ENCODE results near the gene EPHA6. TPM values are rescaled to one million over a fixed set of nuclear protein-coding genes. Genes with fewer than 3 reads are reported as not detected.

EPHA6 gene
- polyA plus RNA-seq, 2 of the 4 experiments (the other 2 are of a cell fraction), result 0.08 TPM

- no peak for FAIRE-seq
Measured at GRCh38 chr3:97579365-97579764, 765.0 kb downstream of the EPHA6 start.

DNA sequence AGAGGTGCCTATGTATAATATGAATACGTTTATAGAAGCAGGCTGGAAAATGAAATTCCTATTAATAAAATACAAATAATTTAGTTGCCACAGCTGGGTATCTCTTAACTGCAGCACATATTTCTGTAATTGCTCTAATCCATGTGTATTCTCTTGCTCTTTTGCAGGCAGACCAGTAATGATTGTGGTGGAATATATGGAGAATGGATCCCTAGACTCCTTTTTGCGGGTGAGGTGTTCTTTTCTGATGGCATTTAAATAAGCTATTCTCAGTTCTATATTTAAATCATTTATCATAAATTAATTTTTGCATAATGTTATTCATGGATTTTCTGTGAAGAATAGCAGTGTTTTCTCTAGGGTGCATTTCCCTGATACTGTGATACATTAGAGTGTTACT is 796.2 kb downstream of the EPHA6 start:
- no peak for DNase-seq (ENCODE audit: low read depth in 1 of 2, low spot score in 1 of 2)
- CTCF ChIA-PET, result no interaction called here
- ATAC-seq, result no peak
- Histone ChIP-seq H3K4me1 (no peaks in the 10 kb centered on the region), H3K27ac (no peak overlapping the region), H3K9me3 (no peaks in the 10 kb centered on the region), H3K4me2 (no peak overlapping the region), H3K4me3 (no peak overlapping the region)
- TF ChIP-seq EHMT2 (IDR thresholded peaks at IDR 0.05; ENCODE audit: low read depth) (no peak), HOXA7 (CRISPR knock-in tag; IDR thresholded peaks at IDR 0.05) (no peak), TFCP2L1 (CRISPR knock-in tag; IDR thresholded peaks at IDR 0.05) (no peak), FOSB (CRISPR knock-in tag; IDR thresholded peaks at IDR 0.05) (no peak), HMGXB4 (CRISPR knock-in tag; IDR thresholded peaks at IDR 0.05; ENCODE audit: borderline replicate concordance) (no peak), GATA3 (IDR thresholded peaks at IDR 0.05; ENCODE audit: borderline replicate concordance) (no peak), EP300 (IDR thresholded peaks at IDR 0.05) (no peak), TP53 (CRISPR knock-in tag; IDR thresholded peaks at IDR 0.05) (no peak), JUNB (IDR thresholded peaks at IDR 0.05) (no peak), ZFP36 (IDR thresholded peaks at IDR 0.05; ENCODE audit: borderline replicate concordance, partially characterized antibody) (no peak), SREBF2 (IDR thresholded peaks at IDR 0.05) (no peak), BHLHE40 (IDR thresholded peaks at IDR 0.05; ENCODE audit: low read depth, low read length) (no peak), MAFK (IDR thresholded peaks at IDR 0.05; ENCODE audit: partially characterized antibody) (no peak), RARB (CRISPR knock-in tag; IDR thresholded peaks at IDR 0.05) (no peak), CHD2 (IDR thresholded peaks at IDR 0.05; ENCODE audit: low read length, partially characterized antibody) (no peak), PHF8 (IDR thresholded peaks at IDR 0.05; ENCODE audit: borderline replicate concordance, low read depth) (no peak)
- TF ChIP-seq, protein P1, sequence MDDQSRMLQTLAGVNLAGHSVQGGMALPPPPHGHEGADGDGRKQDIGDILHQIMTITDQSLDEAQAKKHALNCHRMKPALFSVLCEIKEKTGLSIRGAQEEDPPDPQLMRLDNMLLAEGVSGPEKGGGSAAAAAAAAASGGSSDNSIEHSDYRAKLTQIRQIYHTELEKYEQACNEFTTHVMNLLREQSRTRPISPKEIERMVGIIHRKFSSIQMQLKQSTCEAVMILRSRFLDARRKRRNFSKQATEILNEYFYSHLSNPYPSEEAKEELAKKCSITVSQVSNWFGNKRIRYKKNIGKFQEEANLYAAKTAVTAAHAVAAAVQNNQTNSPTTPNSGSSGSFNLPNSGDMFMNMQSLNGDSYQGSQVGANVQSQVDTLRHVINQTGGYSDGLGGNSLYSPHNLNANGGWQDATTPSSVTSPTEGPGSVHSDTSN (IDR thresholded peaks at IDR 0.05), result no peak
- no peak for FAIRE-seq
- POLR2A ChIA-PET, result no interaction called here
- 1% methylated on average over 2 of the region's 2 CpGs for WGBS (ENCODE audit: missing lambda C conversion rate)

More at GRCh38 chr3:97579365-97579764, 765.0 kb downstream of the EPHA6 start:
- ChIA-PET POLR2A (no interaction called here), CTCF (no interaction called here)
- DNase-seq (ENCODE audit: low read depth in 1 of 2, low spot score in 1 of 2) (peak in 1 of 2 experiments; percentile 14), ATAC-seq (no peak)
- Histone ChIP-seq H3K9me3 (no peaks in the 10 kb centered on the region), H3K27ac (no peak overlapping the region), H3K4me2 (no peak overlapping the region), H3K4me3 (no peak overlapping the region), H3K4me1 (no peaks in the 10 kb centered on the region)
- 10% methylated on average over 3 of the region's 3 CpGs for WGBS (ENCODE audit: missing lambda C conversion rate)
- TF ChIP-seq FOSB (CRISPR knock-in tag; IDR thresholded peaks at IDR 0.05), result no peak
- no peak for TF ChIP-seq KDM5A (IDR thresholded peaks at IDR 0.05)
- TF ChIP-seq HDAC2 (IDR thresholded peaks at IDR 0.05), result no peak
- TF ChIP-seq SREBF2 (IDR thresholded peaks at IDR 0.05), result no peak
- no peak for TF ChIP-seq CHD4 (IDR thresholded peaks at IDR 0.05; ENCODE audit: borderline replicate concordance)
- TF ChIP-seq JUN (IDR thresholded peaks at IDR 0.05), result no peak
- TF ChIP-seq FOXS1 (CRISPR knock-in tag; IDR thresholded peaks at IDR 0.05), result no peak
- TF ChIP-seq, protein P1 (IDR thresholded peaks at IDR 0.05), result no peak
- no peak for TF ChIP-seq MAX (IDR thresholded peaks at IDR 0.05)
- TF ChIP-seq HOXB13 (CRISPR knock-in tag; IDR thresholded peaks at IDR 0.05; ENCODE audit: low read depth), result no peak
- TF ChIP-seq CHD2 (IDR thresholded peaks at IDR 0.05; ENCODE audit: low read length, partially characterized antibody), result no peak
- no peak for TF ChIP-seq KDM1A (IDR thresholded peaks at IDR 0.05; ENCODE audit: low read depth)
- TF ChIP-seq NR3C1 (IDR thresholded peaks at IDR 0.05), result no peak
- no peak for TF ChIP-seq MYC (IDR thresholded peaks at IDR 0.05; ENCODE audit: borderline replicate concordance, low read length)

Measured in A549 (cell line).